HL-60 (cell line): Measurements from ENCODE around the gene RSBN1L.

Source experiments
- GABPA ChIP-seq: IDR thresholded peaks from 2 replicates; pipeline ENCODE4 v1.6.1; 2012; ENCODE audit warnings: low read depth
- POLR2AphosphoS5 ChIP-seq: IDR thresholded peaks from 2 replicates; pipeline ENCODE4 v1.6.1; 2012; ENCODE audit warnings: low read depth
- SPI1 ChIP-seq: IDR thresholded peaks from 2 replicates; pipeline ENCODE4 v1.6.1; 2012; ENCODE audit warnings: low read depth, mild to moderate bottlenecking, borderline replicate concordance
- TF ChIP-seq, protein P1 (sequence below): IDR thresholded peaks from one replicate; pipeline ENCODE4 v1.5.1; 2011; ENCODE audit warnings: low read length, control low read depth, inconsistent platforms; ENCODE audit not compliant: insufficient read depth
- TF ChIP-seq, protein P2 (sequence below): IDR thresholded peaks from 2 replicates; pipeline ENCODE4 v1.6.1; 2012; ENCODE audit warnings: low read depth; ENCODE audit not compliant: insufficient replicate concordance

DNA sequence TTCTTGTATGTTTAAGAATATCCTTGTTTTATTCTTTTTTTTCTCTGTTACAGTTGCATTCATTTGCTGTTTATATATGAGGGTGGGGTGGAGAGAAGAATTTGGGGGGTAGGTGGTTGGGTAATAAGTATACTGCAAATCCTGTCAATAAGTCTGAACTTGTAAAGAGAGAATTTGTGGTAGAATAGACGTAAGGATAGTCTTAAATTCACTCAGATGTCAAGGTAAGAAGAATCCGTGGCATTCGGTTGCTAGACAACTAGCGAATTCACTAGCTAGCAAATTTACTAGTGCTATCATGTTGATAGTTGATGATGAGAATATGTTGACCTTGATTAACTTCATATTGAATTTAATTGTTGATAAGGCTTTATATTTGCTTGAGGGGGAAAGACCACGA, 40.7 kb downstream of the RSBN1L start:
- TF ChIP-seq, protein P1, sequence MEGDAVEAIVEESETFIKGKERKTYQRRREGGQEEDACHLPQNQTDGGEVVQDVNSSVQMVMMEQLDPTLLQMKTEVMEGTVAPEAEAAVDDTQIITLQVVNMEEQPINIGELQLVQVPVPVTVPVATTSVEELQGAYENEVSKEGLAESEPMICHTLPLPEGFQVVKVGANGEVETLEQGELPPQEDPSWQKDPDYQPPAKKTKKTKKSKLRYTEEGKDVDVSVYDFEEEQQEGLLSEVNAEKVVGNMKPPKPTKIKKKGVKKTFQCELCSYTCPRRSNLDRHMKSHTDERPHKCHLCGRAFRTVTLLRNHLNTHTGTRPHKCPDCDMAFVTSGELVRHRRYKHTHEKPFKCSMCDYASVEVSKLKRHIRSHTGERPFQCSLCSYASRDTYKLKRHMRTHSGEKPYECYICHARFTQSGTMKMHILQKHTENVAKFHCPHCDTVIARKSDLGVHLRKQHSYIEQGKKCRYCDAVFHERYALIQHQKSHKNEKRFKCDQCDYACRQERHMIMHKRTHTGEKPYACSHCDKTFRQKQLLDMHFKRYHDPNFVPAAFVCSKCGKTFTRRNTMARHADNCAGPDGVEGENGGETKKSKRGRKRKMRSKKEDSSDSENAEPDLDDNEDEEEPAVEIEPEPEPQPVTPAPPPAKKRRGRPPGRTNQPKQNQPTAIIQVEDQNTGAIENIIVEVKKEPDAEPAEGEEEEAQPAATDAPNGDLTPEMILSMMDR, result no peak
- TF ChIP-seq POLR2AphosphoS5, result no peak
- TF ChIP-seq GABPA, result no peak
- TF ChIP-seq, protein P2, sequence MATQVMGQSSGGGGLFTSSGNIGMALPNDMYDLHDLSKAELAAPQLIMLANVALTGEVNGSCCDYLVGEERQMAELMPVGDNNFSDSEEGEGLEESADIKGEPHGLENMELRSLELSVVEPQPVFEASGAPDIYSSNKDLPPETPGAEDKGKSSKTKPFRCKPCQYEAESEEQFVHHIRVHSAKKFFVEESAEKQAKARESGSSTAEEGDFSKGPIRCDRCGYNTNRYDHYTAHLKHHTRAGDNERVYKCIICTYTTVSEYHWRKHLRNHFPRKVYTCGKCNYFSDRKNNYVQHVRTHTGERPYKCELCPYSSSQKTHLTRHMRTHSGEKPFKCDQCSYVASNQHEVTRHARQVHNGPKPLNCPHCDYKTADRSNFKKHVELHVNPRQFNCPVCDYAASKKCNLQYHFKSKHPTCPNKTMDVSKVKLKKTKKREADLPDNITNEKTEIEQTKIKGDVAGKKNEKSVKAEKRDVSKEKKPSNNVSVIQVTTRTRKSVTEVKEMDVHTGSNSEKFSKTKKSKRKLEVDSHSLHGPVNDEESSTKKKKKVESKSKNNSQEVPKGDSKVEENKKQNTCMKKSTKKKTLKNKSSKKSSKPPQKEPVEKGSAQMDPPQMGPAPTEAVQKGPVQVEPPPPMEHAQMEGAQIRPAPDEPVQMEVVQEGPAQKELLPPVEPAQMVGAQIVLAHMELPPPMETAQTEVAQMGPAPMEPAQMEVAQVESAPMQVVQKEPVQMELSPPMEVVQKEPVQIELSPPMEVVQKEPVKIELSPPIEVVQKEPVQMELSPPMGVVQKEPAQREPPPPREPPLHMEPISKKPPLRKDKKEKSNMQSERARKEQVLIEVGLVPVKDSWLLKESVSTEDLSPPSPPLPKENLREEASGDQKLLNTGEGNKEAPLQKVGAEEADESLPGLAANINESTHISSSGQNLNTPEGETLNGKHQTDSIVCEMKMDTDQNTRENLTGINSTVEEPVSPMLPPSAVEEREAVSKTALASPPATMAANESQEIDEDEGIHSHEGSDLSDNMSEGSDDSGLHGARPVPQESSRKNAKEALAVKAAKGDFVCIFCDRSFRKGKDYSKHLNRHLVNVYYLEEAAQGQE, result no peak
- no peak for TF ChIP-seq SPI1
